Frontal cortex (tissue), 4 donors: ENCODE results near the gene POLR3A. TPM values are rescaled to one million over a fixed set of nuclear protein-coding genes. Genes with fewer than 3 reads are reported as not detected.
A peak's percentile ranks its signal among the peaks of the same experiment; 100 is the strongest.

Source experiments
- DNase-seq, 2 donors: peaks; one replicate each; pipeline ENCODE4 v3.0.0; 2012; ENCODE audit warnings: low spot score in 2 of 2
- FAIRE-seq: peaks from 2 replicates; lab custom pipeline; 2012; peaks lifted over from hg19 to GRCh38; lab: Jason Lieb, UNC
- total RNA-seq: library from RNA; depleted of rRNA; stranded (reverse); fragments of >200 nt; gene quantifications from one replicate; pipeline ENCODE4 v1.2.3, GENCODE V29; 2014
- donor health status: control.
- donor health status: control.
- donor health status: control.

Gene POLR3A
- total RNA-seq, 1 donor from 2014 or later = 39.1 TPM

DNA sequence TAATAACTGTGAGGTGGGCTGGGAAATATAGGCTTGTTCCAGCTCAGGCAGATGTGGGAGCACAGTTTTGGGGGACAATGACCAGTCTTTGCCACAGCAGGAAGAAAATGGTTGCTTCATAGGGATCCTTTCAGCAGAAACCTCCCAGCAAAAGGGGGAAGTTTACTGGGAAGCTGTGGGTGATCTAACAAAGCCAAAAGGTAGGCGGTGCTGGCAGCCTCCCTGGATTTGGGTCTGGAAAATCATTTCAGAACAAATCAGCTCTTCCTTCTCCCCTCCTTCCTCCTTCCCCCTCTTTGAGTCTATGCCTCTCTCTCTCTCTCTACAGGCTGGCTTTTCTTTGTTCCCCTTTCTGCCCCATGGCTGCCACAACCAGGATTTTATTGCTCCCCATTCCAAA is 20.5 kb upstream of the POLR3A start:
- FAIRE-seq (no peak), DNase-seq (no peak)

DNA sequence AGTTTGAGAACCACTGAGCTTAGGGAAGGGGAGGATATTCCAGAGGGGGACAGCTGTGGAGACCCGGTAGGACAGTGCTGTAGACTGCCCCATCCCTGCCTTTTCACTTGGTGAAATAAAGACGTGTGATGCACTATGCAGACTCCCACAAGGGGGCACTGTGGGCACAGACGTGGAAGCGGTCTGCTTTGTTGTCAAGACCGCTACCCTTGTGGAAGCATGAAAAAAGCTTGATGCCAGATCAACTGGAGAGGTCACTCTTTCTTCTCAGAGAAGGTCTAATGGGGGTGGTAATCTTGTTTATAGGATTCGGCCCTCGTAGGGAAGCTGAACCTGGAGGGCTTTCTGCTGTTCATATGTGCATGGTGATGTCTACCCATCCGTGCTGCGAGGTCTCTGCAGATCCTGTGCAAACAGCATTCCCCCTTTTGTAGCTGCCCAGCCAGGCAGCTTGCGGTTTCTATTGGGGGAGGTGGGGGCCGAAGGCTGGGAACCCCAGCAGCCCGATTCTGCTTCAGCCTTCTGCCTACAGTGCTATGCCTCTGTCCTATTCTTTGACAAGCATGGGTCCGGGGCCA is 18.1 kb upstream of the POLR3A start:
- FAIRE-seq = no peak
- DNase-seq = peak; percentile 42 to 72

- no peak for FAIRE-seq
Measured at GRCh38 chr10:78046711-78047269, 17.5 kb upstream of the POLR3A start.

DNA sequence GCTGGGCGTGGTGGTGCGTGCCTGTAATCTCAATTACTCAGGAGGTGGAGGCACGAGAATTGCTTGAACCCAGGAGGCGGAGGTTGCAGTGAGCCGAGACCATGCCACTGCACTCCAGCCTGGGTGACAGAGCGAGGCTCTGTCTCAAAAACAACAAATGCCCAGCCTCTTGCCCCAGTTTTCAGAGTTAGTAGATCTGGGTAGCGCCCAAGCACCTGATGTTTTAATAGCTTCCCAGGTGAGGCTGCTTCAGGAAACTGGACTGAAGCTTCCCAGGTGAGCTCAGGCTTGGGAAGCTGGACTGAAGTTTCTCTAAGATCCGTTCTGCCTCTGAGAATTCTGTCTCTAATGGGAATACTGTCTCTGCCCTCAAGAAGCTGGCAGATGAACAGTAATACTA is 16.5 kb upstream of the POLR3A start:
- DNase-seq (no peak), FAIRE-seq (no peak)

More at GRCh38 chr10:78046711-78047269, 17.5 kb upstream of the POLR3A start:
- no peak for DNase-seq

DNA sequence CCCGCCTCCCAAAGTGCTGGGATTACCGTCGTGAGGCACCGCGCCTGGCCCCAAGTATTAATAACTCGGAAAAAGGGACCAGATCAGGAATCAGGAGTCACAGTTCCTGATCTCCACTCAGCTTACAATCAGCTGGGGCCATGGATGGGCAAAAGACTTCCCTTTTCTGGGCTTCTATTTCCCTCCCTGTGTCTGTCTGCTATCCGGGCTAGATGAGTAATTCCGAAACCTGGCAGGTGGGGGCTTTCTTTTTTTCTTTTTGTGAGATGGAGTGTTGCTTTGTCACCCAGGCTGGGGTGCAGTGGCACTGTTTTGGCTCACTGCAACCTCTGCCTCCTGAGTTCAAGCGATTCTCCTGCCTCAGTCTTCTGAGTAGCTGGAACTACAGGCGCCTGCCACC is 15.9 kb upstream of the POLR3A start:
- no peak for DNase-seq
- FAIRE-seq = no peak

GRCh38 chr10:78044699-78045098 is 15.4 kb upstream of the POLR3A start:
- FAIRE-seq (no peak), DNase-seq (no peak)

DNA sequence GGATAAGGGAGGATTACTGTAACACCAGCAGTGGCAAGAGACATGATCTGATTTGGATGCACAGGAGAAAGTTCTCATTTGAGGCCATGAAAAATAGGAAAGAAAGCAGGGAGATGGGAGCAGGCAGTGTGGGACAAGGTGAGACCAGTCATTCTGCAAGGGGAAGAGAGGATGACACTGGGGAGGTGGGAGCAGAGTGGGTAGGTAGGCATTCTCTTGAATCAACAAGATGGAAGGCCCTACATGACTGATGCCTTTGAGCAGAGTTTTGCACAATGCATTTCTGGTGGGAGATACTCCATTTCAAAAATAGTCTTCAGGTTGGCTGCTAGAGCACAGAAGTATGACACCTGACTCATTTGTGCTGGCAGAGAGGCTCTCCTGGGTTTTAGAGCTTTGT is 14.9 kb upstream of the POLR3A start:
- no peak for FAIRE-seq

GRCh38 chr10:78042752-78043104 is 13.4 kb upstream of the POLR3A start:
- no peak for FAIRE-seq
- DNase-seq = no peak

More for the DNA sequence above, 14.9 kb upstream of the POLR3A start:
- DNase-seq = no peak

DNA sequence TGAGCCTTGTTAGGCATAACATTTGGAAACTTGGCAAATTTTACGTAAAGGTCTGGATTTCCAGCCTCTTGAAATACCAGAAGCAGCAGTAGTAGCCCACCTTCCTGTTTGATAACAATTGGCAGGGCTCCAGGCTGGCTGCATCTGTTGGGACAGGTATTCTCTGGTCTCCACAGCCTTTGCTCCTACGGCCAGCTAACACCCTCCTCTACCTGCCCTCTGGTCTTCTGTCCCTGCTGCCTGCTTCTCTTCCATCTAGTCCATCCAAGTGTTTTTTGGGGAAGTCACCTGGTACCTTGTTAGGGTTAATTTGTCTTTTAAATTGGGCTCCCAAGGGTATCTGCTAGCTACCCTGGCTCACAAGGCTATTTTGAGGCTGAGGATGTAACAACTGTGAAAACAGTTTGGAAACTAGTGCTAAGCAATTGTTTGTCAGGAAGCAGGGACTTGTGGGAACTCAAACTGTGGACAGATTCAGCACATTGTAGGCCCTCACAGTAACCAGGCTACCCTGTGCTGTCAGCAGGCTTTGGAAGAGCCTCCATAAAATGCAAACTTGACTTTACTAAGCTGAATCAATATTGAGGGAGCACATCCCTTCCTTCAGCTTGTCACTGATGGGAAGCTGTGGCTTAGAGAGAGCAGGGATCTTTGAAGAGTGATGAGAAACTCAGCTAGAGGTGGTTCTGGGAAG is 12.9 kb upstream of the POLR3A start:
- DNase-seq = no peak
- FAIRE-seq = no peak

GRCh38 chr10:78041170-78042057 is 12.1 kb upstream of the POLR3A start:
- no peak for FAIRE-seq

DNA sequence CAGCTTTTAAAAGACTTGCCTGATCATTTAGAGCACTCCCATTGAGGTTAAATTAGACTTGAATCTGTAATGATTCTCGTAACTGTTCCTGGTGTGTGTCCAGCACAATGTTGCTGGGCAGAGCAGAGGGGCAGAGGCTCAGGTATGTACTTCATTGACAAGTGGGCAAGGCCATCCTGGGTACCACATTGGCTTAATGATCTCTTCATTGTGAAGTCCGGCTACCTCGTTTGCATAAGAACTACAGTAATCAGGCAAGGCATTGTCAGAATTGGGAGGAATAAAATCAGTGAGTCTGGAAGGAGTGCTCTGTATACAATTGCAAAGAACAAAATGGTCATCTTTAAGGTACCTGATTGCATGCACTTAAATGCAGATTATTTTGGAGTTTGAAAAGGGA is 10.4 kb upstream of the POLR3A start:
- DNase-seq (no peak), FAIRE-seq (no peak)

More at GRCh38 chr10:78041170-78042057, 12.1 kb upstream of the POLR3A start:
- DNase-seq = no peak

DNA sequence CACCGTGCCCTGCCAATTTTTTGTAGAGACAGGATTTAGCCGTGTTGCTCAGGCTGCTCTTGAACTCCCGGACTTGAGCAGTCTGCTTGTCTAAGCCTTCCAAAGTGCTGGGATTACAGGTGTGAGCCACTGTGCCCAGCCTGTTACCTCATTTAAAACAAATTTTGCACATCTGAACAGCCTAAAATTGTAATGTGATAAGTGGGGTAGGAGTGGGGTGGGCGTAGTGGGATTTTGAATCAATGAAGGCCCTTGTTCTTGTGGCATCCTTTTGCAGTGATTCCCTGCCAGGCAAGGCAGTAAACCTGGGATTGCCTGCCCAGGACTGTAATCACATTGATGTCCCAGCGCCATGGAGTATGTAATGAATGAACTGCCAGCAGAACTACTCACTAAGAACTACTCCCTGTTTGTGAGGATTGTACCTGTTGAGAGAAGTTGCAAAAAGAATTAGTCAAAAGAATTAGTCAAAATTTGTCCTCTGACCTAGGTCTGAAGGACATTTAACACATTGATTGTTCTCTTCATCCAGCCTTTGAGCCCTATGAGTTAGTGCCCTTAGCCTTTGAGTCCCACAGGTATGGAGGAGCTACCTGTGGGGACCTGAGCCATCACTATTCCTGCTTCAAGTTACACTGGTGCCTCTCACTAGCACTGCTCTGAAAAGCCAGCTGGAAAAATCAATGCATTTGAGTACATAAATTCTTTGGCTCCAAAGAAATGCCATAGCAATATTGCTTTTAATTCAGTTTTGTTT is 9.7 kb upstream of the POLR3A start:
- DNase-seq (no peak), FAIRE-seq (no peak)

DNA sequence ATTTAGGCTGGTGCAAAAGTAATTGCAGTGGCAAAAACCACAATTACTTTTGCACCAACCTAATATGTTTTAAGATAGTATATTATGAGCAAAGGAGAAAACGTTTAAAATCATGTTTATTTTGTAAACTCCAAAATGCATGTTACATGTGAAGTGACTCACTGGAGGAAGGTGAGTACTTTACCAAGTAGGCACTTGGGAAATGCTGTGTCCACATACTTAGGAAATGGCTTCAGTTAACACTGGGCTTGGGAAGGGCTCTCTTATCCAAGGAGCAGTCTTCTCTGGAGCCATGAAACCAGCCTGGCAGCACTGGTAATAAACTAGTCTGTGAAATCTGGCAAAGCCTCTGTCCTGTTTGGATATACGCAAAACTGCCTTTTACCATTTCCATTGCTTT is 8.8 kb upstream of the POLR3A start:
- DNase-seq = no peak
- FAIRE-seq = no peak

GRCh38 chr10:78035933-78036583 is 6.7 kb upstream of the POLR3A start:
- FAIRE-seq = no peak
- DNase-seq = no peak

DNA sequence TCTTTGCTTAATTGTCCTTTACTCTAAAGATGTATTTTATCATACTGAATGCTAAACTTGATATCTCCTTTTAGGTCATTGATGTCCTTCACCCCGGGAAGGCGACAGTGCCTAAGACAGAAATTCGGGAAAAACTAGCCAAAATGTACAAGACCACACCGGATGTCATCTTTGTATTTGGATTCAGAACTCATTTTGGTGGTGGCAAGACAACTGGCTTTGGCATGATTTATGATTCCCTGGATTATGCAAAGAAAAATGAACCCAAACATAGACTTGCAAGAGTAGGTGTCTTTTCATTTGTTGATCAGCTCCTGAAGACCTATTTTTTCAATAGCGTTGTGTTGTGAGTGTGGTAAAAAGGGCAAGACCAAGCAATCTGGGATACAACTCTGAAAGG is 6.1 kb upstream of the POLR3A start:
- FAIRE-seq (no peak), DNase-seq (no peak)

DNA sequence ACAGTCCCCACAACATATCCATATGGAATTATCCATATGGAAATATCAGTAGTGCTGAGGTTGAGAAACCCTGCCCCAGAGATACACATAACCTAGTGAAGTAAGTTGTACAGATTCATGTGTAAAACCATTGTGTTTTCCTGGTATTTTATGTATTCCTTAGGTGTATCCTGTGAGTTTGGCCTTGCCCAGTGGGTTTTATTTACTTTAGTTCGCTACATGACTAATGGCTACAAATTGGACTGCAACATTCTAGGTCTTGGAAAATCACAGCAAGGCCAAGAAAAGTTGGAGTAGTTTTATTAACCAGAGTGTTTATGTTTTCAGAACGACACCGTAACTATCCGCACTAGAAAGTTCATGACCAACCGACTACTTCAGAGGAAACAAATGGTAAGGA is 5.7 kb upstream of the POLR3A start:
- FAIRE-seq = no peak

GRCh38 chr10:78033637-78034470 is 4.5 kb upstream of the POLR3A start, which contains the start of gene RPS24:
Gene RPS24, plus strand, starts transcription at chr10:78033863. Its CDS starts 39 bp downstream, at chr10:78033902.
- DNase-seq (peak; percentile 79 to 89), FAIRE-seq (peak; percentile 17)

More for the DNA sequence above, 5.7 kb upstream of the POLR3A start:
- DNase-seq = no peak

DNA sequence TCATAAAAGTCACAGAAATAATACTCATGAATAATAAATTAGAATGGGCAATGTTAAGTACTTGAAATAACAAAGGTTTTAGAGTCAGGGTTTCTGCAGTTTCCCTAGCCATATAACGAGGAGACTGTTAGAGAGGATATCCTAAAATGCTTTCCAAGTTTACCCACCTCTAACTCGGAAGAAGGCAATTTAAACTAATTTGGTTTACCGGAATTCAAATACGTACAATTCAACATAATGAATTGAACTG is 4.0 kb upstream of the POLR3A start:
- DNase-seq (no peak), FAIRE-seq (no peak)
